Gastrocnemius medialis (tissue), 4 donors: ENCODE measurements around the gene CSGALNACT2.

Source experiments
- CTCF ChIP-seq, 5 experiments: fragments of 450-650 bp in 3 of 5; fragments of 200-600 bp in 2 of 5; sonication (generic) in 2 of 5; IDR thresholded peaks in 4 of 5; conservative IDR thresholded peaks in 1 of 5; 1 replicate in 4 of 5; 2 replicates in 1 of 5; pipeline ENCODE4 v1.5.1; 2016 to 2019; ENCODE audit warnings: antibody characterized with exemption in 5 of 5, mild to moderate bottlenecking in 3 of 5, moderate library complexity in 3 of 5
- POLR2A ChIP-seq, 2 donors: fragments of 450-650 bp; IDR thresholded peaks; one replicate each; pipeline ENCODE4 v1.6.1; 2017; ENCODE audit warnings: antibody characterized with exemption in 2 of 2, mild to moderate bottlenecking in 2 of 2, moderate library complexity in 2 of 2

DNA sequence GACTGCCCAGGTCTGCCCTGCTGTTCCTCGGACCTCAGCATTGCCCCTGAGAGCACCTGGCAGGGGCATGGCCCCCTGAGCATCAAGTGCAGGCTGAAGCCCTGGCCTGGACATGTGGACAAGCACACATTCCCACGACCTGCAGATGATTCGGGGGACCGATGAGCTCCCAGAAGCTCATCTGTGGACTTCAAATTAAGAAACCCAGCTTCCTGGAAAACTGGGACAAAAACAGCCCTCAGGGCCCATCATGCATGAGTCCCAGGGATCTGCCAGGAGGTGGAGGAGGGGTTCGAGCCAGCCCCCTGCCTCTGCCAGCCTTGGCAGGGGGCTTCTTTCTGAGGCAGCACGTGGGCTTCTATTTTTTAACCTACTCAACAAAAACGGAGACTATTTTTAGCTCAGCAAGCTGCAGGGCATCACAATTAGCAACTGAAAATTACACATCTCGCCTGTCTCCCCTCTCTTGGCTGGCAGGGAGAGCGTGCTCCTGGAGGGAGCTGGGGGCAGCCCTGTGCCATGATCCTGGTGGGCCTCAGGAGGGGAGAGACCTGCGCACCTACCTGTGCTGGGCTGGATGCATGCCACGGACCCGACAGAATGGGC is 76.8 kb downstream of the CSGALNACT2 start:
- TF ChIP-seq CTCF (IDR thresholded peaks at IDR 0.05 in 4 of 5, conservative IDR thresholded peaks at IDR 0.05 in 1 of 5) (no peak), POLR2A (IDR thresholded peaks at IDR 0.05) (no peak)
